ENCODE results near the gene STAT5A. TPM values are rescaled to one million over a fixed set of nuclear protein-coding genes. Genes with fewer than 3 reads are reported as not detected.

STAT5A gene
- total and polyA plus RNA-seq, 9 of the 15 experiments (the other 6 are each of a cell fraction or from before 2014, with no cell fraction given), result 79.9 to 415 (median 196) TPM

GRCh38 chr17:42266918-42267766 lies 21.2 kb upstream of the STAT5A start (continued):
- TF ChIP-seq ZBTB11 (CRISPR knock-in tag; IDR thresholded peaks at IDR 0.05) (peak in 1 of 3 experiments; percentile 70; a peak in 2 of 6 replicates), JUND (IDR thresholded peaks at IDR 0.05; ENCODE audit: borderline replicate concordance, low read depth, low read length) (peak; percentile 97), JUND (tag; IDR thresholded peaks at IDR 0.05; ENCODE audit: borderline replicate concordance, low read depth, low read length) (peak; percentile 99), FIP1L1 (IDR thresholded peaks at IDR 0.05; ENCODE audit: low read depth, low read length, poor library complexity, severe bottlenecking) (no peak), HEY1 (CRISPR knock-in tag; IDR thresholded peaks at IDR 0.05; ENCODE audit: borderline replicate concordance) (no peak), ZNF644 (tag; IDR thresholded peaks at IDR 0.05; ENCODE audit: low read depth) (0 out of 2 replicates have a peak, but pooled peaks have one; percentile 43), PHF8 (IDR thresholded peaks at IDR 0.05; ENCODE audit: borderline replicate concordance, low read length) (no peak), FOSL1 (tag; conservative IDR thresholded peaks at IDR 0.05) (peak; percentile 99), THAP12 (CRISPR knock-in tag; IDR thresholded peaks at IDR 0.05) (no peak), CBFB (CRISPR knock-in tag; IDR thresholded peaks at IDR 0.05) (no peak), SETDB1 (IDR thresholded peaks at IDR 0.05; ENCODE audit: low read length) (no peak), ZNF507 (tag; conservative IDR thresholded peaks at IDR 0.05) (no peak), ZNF274 (IDR thresholded peaks at IDR 0.05; ENCODE audit: borderline replicate concordance, low read depth, low read length) (no peak)
- TF ChIP-seq, protein P1, sequence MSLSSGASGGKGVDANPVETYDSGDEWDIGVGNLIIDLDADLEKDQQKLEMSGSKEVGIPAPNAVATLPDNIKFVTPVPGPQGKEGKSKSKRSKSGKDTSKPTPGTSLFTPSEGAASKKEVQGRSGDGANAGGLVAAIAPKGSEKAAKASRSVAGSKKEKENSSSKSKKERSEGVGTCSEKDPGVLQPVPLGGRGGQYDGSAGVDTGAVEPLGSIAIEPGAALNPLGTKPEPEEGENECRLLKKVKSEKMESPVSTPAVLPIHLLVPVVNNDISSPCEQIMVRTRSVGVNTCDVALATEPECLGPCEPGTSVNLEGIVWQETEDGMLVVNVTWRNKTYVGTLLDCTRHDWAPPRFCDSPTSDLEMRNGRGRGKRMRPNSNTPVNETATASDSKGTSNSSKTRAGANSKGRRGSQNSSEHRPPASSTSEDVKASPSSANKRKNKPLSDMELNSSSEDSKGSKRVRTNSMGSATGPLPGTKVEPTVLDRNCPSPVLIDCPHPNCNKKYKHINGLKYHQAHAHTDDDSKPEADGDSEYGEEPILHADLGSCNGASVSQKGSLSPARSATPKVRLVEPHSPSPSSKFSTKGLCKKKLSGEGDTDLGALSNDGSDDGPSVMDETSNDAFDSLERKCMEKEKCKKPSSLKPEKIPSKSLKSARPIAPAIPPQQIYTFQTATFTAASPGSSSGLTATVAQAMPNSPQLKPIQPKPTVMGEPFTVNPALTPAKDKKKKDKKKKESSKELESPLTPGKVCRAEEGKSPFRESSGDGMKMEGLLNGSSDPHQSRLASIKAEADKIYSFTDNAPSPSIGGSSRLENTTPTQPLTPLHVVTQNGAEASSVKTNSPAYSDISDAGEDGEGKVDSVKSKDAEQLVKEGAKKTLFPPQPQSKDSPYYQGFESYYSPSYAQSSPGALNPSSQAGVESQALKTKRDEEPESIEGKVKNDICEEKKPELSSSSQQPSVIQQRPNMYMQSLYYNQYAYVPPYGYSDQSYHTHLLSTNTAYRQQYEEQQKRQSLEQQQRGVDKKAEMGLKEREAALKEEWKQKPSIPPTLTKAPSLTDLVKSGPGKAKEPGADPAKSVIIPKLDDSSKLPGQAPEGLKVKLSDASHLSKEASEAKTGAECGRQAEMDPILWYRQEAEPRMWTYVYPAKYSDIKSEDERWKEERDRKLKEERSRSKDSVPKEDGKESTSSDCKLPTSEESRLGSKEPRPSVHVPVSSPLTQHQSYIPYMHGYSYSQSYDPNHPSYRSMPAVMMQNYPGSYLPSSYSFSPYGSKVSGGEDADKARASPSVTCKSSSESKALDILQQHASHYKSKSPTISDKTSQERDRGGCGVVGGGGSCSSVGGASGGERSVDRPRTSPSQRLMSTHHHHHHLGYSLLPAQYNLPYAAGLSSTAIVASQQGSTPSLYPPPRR (CRISPR knock-in tag; IDR thresholded peaks at IDR 0.05; ENCODE audit: borderline replicate concordance), result no peak
- TF ChIP-seq, protein P2, sequence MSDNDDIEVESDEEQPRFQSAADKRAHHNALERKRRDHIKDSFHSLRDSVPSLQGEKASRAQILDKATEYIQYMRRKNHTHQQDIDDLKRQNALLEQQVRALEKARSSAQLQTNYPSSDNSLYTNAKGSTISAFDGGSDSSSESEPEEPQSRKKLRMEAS (CRISPR knock-in tag; IDR thresholded peaks at IDR 0.05), result no peak

Measured in K562 (cell line).